Measurements from ENCODE around the gene EPHA3.

The EPHA3 gene

DNA sequence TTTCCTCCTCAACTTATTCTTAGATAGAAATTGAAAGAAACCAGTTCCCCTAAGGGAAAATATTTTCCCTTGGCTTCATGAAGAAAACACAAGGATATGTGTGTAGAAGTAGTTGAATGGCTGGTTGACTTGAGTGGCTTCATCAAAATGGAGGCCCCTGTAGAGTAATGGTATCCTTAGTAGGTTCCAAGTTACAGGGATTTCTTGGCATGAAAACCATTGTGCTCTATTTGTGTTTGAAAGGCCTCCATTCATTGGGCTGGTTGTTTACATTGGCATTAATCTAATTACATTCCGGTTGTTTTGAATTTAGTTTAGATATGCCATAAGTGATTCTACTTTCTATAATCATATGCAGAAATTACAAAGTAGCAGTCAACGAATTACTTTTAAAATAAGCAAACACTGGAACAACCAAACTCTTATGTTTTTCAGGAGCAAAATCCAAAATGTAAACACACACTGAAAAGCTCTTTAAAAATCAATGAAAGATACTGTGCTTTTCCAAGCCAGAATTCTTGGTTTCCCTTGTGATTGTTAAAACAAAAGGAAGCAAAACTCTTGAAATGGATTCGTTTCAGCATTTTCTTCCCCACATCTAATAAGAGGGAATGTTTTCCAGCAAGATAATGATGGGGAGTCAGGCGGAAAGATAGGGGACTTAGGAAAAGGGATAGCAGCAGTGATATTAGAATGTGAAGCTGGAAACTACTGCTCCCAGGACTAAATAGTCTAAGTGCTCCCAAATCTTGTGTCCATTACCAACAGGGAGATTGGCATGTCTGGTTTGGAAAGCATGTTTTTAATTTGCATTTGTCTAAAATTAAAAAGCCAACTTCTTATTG is 77.0 kb downstream of the EPHA3 start:
- no peak for DNase-seq (ENCODE audit: low read depth, low spot score)
- ChIA-PET POLR2A (no interaction called here), CTCF (no interaction called here)
- H3K4me3 ChIP-seq (ENCODE audit: low read depth, low read length): no peak overlapping the region
- no peak for TF ChIP-seq CTCF (IDR thresholded peaks at IDR 0.05; ENCODE audit: insufficient read depth, low read length, missing control alignments)

DNA sequence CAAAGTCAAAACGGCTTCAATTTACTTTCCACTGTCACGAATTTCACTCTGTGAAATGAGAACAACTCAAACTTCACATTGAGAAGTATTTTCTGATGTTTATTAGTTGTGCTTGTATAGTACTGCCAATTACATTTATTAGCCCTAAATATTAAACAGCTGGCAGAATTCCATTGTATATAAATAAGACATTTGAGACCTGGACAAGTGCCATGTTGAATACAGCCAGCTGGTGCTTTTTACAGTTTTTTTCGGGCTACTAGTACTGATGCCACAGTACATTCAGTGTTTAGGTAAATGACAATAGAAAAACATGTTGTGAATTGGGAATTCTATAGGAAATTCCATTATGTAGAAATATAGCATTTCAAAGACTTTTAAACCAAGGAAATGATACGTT is 79.0 kb downstream of the EPHA3 start:
- CTCF ChIA-PET: no interaction called here
- POLR2A ChIA-PET: no interaction called here
- DNase-seq (ENCODE audit: low read depth, low spot score): no peak
- H3K4me3 ChIP-seq (ENCODE audit: low read depth, low read length): no peak overlapping the region
- TF ChIP-seq CTCF (IDR thresholded peaks at IDR 0.05; ENCODE audit: insufficient read depth, low read length, missing control alignments): no peak

GRCh38 chr3:89198591-89198990 is 91.2 kb downstream of the EPHA3 start:
- no peak overlapping the region for H3K4me3 ChIP-seq (ENCODE audit: low read depth, low read length)
- TF ChIP-seq CTCF (IDR thresholded peaks at IDR 0.05; ENCODE audit: insufficient read depth, low read length, missing control alignments): no peak
- ChIA-PET CTCF (no interaction called here), POLR2A (no interaction called here)
- no peak for DNase-seq (ENCODE audit: low read depth, low spot score)

- CTCF ChIA-PET: no interaction called here
These were observed 105.2 kb downstream of the EPHA3 start for GRCh38 chr3:89212619-89213018.

GRCh38 chr3:89216016-89216739 is 108.8 kb downstream of the EPHA3 start:
- DNase-seq (ENCODE audit: low read depth, low spot score): no peak
- POLR2A ChIA-PET: no interaction called here
- no peak overlapping the region for H3K4me3 ChIP-seq (ENCODE audit: low read depth, low read length)
- CTCF ChIA-PET: no interaction called here
- TF ChIP-seq CTCF (IDR thresholded peaks at IDR 0.05; ENCODE audit: insufficient read depth, low read length, missing control alignments): no peak

More at GRCh38 chr3:89212619-89213018, 105.2 kb downstream of the EPHA3 start:
- DNase-seq (ENCODE audit: low read depth, low spot score): no peak
- H3K4me3 ChIP-seq (ENCODE audit: low read depth, low read length): no peak overlapping the region
- POLR2A ChIA-PET: no interaction called here
- TF ChIP-seq CTCF (IDR thresholded peaks at IDR 0.05; ENCODE audit: insufficient read depth, low read length, missing control alignments): no peak

- no peak overlapping the region for H3K4me3 ChIP-seq (ENCODE audit: low read depth, low read length)
- CTCF ChIA-PET: no interaction called here
- no peak for DNase-seq (ENCODE audit: low read depth, low spot score)
- no peak for TF ChIP-seq CTCF (IDR thresholded peaks at IDR 0.05; ENCODE audit: insufficient read depth, low read length, missing control alignments)
- POLR2A ChIA-PET: no interaction called here
These were observed 109.8 kb downstream of the EPHA3 start for GRCh38 chr3:89217148-89217685.

Data from AG04449 (cell line).